HG03469 (cell line): ENCODE results near the gene TMEM33.
A peak's percentile ranks its signal among the peaks of the same experiment; 100 is the strongest.

ENCODE experiments used
- ATAC-seq: cut with Tn5 transposase; IDR thresholded peaks from one replicate; pipeline ENCODE4 v1.9.1; 2021; ENCODE audit warnings: mild to moderate bottlenecking, moderate library complexity, moderate number of reproducible peaks; ENCODE audit not compliant: unreplicated experiment

Gene TMEM33

DNA sequence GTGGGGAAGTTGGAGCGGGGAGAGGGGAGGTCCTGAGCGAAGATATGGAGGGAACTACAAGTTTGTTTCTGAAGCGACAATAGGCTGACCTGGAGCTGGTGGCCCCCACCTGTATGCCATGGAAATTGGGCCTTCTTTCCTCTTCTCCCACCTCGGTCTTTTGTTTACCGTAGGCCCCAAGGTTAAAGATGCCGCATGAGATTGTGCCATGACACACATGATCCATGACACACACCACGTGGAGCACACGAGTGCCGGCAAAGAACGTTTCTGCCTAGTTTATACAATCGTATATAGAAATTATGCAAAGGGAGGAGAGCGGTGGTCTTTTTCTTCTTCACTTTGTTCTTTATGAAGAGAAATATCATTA lies 408 bp downstream of the TMEM33 start:
- ATAC-seq: no peak

GRCh38 chr4:41939016-41939626 lies 3.9 kb downstream of the TMEM33 start:
- no peak for ATAC-seq

DNA sequence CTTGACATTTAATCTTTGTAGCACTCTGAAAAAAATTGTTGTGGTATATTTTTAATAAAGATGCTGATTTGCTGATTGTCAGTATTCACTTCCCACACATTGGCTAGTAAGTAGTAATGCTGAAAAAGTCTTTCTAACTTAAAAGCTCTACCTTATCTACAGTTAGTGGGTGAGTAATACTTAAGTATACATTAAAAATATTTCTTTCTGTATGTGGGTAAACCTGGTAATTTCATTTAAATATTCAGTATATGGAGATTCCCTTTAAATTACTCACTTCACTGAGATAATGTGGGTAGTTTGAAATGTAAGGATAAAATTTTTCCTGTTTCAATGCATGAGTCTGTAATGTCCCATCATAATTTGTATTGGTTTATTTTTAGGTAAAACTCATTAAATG lies 5.6 kb downstream of the TMEM33 start:
- no peak for ATAC-seq

- ATAC-seq: no peak
Observed at GRCh38 chr4:41943506-41943905, 8.3 kb downstream of the TMEM33 start.

- no peak for ATAC-seq
Observed at GRCh38 chr4:41944089-41944488, 8.9 kb downstream of the TMEM33 start.

GRCh38 chr4:41949531-41949930 lies 14.3 kb downstream of the TMEM33 start:
- ATAC-seq: no peak

DNA sequence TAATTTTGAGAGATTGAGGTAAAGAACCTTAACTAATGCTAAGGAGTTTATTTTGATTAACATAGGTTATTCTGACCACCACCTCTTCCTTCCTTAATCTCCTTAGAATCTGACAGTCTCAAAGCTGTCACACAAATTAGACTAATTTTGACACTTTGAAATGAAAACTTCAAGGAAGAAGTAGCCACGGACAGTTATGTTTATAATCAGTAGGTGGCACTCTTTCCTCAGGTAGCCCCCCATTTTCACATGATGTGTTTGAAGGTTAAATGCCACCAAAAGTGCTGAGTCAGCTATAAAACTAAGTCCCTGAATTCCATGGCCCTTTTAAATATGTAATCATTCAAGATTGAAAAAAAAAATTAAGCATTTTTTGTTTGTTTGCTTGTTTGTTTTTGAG lies 22.4 kb downstream of the TMEM33 start:
- no peak for ATAC-seq

GRCh38 chr4:41963105-41963504 lies 27.9 kb downstream of the TMEM33 start:
- ATAC-seq: no peak

DNA sequence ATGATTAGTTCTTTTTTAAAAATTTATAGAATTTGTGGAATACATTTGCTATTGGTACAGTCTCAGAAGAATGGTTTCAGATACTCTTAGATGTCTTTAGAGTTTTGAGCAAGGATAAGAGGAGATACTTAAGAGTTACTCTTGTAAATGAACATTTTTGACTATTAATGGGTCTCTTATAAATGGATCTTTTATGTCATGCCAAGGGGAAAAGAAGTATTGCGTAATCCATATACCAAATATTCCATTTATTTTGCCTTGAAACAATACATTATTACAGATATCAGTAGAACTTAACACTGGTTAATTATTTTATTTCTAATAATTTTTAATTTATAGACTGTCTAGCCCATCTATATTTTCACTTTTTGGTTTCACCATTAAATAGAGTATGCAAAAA lies 29.2 kb downstream of the TMEM33 start:
- ATAC-seq: no peak

- ATAC-seq: no peak
Observed at GRCh38 chr4:41967392-41967791, 32.2 kb downstream of the TMEM33 start.

- no peak for ATAC-seq
Observed at GRCh38 chr4:41969671-41970070, 34.4 kb downstream of the TMEM33 start.

DNA sequence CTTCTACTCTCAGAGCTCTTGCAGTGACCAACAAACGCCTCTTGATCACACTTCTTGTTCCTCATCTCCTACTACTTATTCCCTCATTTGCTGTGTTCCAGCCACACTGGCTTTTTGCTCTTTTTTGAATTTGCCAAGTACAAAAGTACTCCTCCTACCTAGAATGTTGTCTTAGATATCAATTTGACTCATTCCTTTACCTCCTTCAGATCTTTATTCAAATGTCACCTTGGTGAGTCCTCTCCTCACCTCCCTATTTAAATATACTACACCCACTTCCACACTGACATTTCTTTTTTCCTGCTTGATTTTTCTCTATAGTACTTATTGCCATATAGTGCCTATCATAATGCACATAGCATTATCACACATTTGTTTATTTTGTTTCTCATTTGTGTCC lies 40.1 kb downstream of the TMEM33 start:
- no peak for ATAC-seq

DNA sequence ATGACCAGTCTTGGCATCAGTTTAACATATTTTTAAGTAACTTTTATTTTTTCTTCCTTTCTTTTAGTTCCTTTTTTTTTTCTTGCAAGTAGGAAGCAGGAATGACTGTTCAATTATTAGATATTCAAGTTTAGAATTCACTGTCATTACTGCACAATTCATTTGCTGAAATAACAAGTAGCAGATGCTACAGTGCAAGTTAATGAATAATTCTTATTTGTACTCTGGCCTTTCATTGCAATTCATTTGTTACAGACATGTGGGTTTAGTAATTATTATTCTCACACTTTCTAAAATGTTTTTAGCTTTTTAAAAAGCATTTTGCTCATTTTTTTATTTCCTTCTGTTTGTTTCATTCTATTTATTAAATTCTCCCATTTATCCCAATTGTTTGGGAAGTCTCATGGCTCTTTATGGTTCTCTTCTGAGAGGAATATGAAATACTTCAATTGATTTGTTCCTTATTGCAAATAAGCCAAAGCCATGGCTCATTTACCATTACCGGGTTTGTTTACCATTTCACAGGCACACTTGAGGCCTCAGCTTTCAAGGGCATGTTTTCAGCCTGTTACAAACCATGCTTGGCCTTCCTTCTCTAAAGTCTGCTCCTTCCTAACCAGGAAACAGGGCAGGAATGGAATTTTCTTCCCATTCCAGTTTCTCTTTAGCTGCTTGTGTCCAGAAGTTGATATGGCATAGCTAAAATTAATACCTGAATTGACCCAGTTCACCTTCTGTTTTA lies 41.7 kb downstream of the TMEM33 start:
- no peak for ATAC-seq

GRCh38 chr4:41977709-41978108 lies 42.5 kb downstream of the TMEM33 start:
- no peak for ATAC-seq

- no peak for ATAC-seq
Observed at GRCh38 chr4:41981456-41981855, 46.2 kb downstream of the TMEM33 start, which contains the start of gene DCAF4L1. Gene DCAF4L1, plus strand, starts transcription at chr4:41981756. Its CDS starts 37 bp downstream, at chr4:41981793.

DNA sequence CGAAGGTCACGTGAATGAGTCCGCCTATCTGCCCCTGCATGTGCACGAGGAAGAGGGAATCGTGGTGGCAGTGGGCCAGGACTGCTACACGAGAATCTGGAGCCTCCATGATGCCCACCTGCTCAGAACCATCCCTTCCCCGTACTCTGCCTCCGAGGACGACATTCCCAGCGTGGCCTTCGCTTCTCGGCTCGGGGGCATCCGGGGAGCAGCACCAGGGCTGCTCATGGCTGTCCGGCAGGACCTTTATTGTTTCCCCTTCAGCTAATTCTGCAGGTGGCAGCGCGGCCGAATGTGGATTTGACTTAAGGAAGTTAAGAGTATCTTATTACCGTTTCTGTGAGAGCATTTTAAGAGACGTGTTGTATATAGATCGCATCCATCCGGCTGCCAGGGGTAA lies 47.5 kb downstream of the TMEM33 start:
- ATAC-seq: no peak

GRCh38 chr4:41985151-41985550 lies 49.9 kb downstream of the TMEM33 start:
- no peak for ATAC-seq

- no peak for ATAC-seq
Observed at GRCh38 chr4:41989994-41990364, 54.8 kb downstream of the TMEM33 start.

GRCh38 chr4:41990365-41991111 lies 55.3 kb downstream of the TMEM33 start, which contains the start of gene SLC30A9:
Gene SLC30A9, plus strand, starts transcription at chr4:41990530. Its CDS starts 122 bp downstream, at chr4:41990652.
- peak; percentile 98 for ATAC-seq

DNA sequence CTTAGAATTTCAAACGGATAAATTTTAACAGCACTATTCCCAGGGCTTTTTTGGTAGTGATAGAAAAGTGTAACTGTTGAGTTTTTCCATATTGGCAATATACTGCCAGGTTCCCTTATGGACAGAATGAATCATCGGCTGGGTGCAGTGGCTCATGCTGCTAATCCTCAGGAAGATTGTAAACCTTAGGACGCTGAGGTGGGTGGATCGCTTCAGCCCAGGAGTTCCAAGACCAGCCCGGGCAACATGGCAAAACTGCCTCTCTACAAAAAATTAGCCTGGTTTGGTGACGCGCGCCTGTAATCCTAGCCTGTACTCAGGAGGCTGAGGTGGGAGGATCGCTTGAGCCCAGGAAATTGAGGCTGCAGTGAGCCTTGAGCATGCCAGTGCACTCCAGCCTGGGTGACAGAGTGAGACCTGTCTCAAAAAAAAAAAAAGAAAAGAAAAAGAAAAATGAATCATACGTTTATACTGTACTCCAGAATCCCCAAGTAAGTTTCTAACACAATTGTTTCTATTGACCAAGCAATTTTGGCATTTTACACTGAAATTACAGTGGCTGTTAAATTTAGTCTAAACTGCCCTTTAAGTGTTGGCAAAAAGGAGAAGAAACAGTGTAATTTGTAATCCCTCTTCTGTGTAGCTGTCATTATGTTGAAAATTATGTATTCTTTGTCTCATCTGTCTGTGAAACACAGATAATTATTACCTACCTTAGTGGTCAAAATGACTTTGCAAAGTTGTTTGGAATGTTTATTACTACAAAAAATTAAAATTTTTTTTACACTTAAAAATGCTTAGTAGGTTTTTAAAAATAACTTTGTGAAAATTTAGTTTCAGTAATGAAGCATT lies 56.9 kb downstream of the TMEM33 start:
- no peak for ATAC-seq
